Measurements from ENCODE around the gene TPTE.
"Not testable (repeated sequence)": the region's sequence is repeated elsewhere in the genome, so short reads cannot be mapped to it uniquely, and the experiment has no call there.

TPTE gene

GRCh38 chr21:10521091-10521598 is at the start of gene TPTE:
TPTE (plus strand) TSS chr21:10521583; CDS start chr21:10538724, 17,141 bp downstream.
- DNase-seq (ENCODE audit: low read depth): no peak

- DNase-seq (ENCODE audit: low read depth): not testable (repeated sequence)
These were observed 49.4 kb upstream of the TPTE start for GRCh38 chr21:10471999-10472398.

- not testable (repeated sequence) for DNase-seq (ENCODE audit: low read depth)
These were observed 43.6 kb upstream of the TPTE start for GRCh38 chr21:10477794-10478193.

GRCh38 chr21:10479875-10480274 is 41.5 kb upstream of the TPTE start:
- not testable (repeated sequence) for DNase-seq (ENCODE audit: low read depth)

- not testable (repeated sequence) for DNase-seq (ENCODE audit: low read depth)
These were observed 36.5 kb upstream of the TPTE start for GRCh38 chr21:10484864-10485263.

- not testable (repeated sequence) for DNase-seq (ENCODE audit: low read depth)
These were observed 30.9 kb upstream of the TPTE start for GRCh38 chr21:10490453-10490852.

- DNase-seq (ENCODE audit: low read depth): no peak
These were observed 10.3 kb upstream of the TPTE start for GRCh38 chr21:10511116-10511515.

GRCh38 chr21:10516889-10517288 is 4.5 kb upstream of the TPTE start:
- DNase-seq (ENCODE audit: low read depth): not testable (repeated sequence)

- not testable (repeated sequence) for DNase-seq (ENCODE audit: low read depth)
These were observed 3.5 kb upstream of the TPTE start for GRCh38 chr21:10517904-10518303.

- DNase-seq (ENCODE audit: low read depth): not testable (repeated sequence)
These were observed 585 bp downstream of the TPTE start for GRCh38 chr21:10521835-10522500.

- DNase-seq (ENCODE audit: low read depth): no peak
These were observed 18.6 kb downstream of the TPTE start for GRCh38 chr21:10539956-10540355.

GRCh38 chr21:10544376-10544775 is 23.0 kb downstream of the TPTE start:
- DNase-seq (ENCODE audit: low read depth): not testable (repeated sequence)

- DNase-seq (ENCODE audit: low read depth): not testable (repeated sequence)
These were observed 26.5 kb downstream of the TPTE start for GRCh38 chr21:10547868-10548267.

- not testable (repeated sequence) for DNase-seq (ENCODE audit: low read depth)
These were observed 27.1 kb downstream of the TPTE start for GRCh38 chr21:10548331-10548954.

GRCh38 chr21:10570803-10571202 is 49.4 kb downstream of the TPTE start:
- not testable (repeated sequence) for DNase-seq (ENCODE audit: low read depth)

GRCh38 chr21:10574531-10575310 is 53.3 kb downstream of the TPTE start:
- not testable (repeated sequence) for DNase-seq (ENCODE audit: low read depth)

- DNase-seq (ENCODE audit: low read depth): no peak
These were observed 53.9 kb downstream of the TPTE start for GRCh38 chr21:10575311-10575667.

GRCh38 chr21:10578910-10579309 is 57.5 kb downstream of the TPTE start:
- not testable (repeated sequence) for DNase-seq (ENCODE audit: low read depth)

- not testable (repeated sequence) for DNase-seq (ENCODE audit: low read depth)
These were observed 67.7 kb downstream of the TPTE start for GRCh38 chr21:10589115-10589514.

GRCh38 chr21:10607074-10607473 is 85.7 kb downstream of the TPTE start:
- not testable (repeated sequence) for DNase-seq (ENCODE audit: low read depth)

GRCh38 chr21:10614285-10614684 is 92.9 kb downstream of the TPTE start:
- DNase-seq (ENCODE audit: low read depth): not testable (repeated sequence)

- not testable (repeated sequence) for DNase-seq (ENCODE audit: low read depth)
These were observed 94.7 kb downstream of the TPTE start for GRCh38 chr21:10616061-10616460.

- DNase-seq (ENCODE audit: low read depth): no peak
These were observed 95.2 kb downstream of the TPTE start for GRCh38 chr21:10616535-10616934.
